Measurements from ENCODE around the gene ALDH1A3. TPM values are rescaled to one million over a fixed set of nuclear protein-coding genes. Genes with fewer than 3 reads are reported as not detected.
A peak's percentile ranks its signal among the peaks of the same experiment; 100 is the strongest.

Gene ALDH1A3
- total and polyA plus RNA-seq, 2 donors (not counting 1 experiment from before 2014, with no cell fraction given) = 4.2 to 32.5 TPM

GRCh38 chr15:100944986-100945385 is 65.4 kb downstream of the ALDH1A3 start:
- Histone ChIP-seq H3K4me2 (ENCODE audit: extremely low read depth, insufficient read depth, low read length) (peak overlapping the region; percentile 28), H2AFZ (ENCODE audit: low read length) (no peak overlapping the region), H3K27me3 (ENCODE audit: control insufficient read depth, insufficient read depth, low read length) (no peaks in the 10 kb centered on the region), H3K36me3 (ENCODE audit: control insufficient read depth, insufficient read depth, low read length) (no peaks in the 10 kb centered on the region), H3K4me3 (replicated peaks in 1 of 4; ENCODE audit: control extremely low read depth in 1 of 4, insufficient read depth in 1 of 4, low read depth in 3 of 4, low read length in 4 of 4) (no peak overlapping the region), H3K4me1 (ENCODE audit: control insufficient read depth, extremely low read depth, insufficient read depth, low read length) (peaks cover 2% of the 10 kb centered on the region), H3K9ac (ENCODE audit: insufficient read depth, low read length) (no peak overlapping the region), H3K79me2 (ENCODE audit: control insufficient read depth, insufficient read depth, low read length) (no peaks in the 10 kb centered on the region), H3K27ac (ENCODE audit: insufficient read depth, low read length) (no peak overlapping the region), H3K9me3 (ENCODE audit: control insufficient read depth, insufficient read depth, low read depth, low read length) (no peaks in the 10 kb centered on the region), H4K20me1 (ENCODE audit: control insufficient read depth, extremely low read depth, insufficient read depth, low read length) (no peaks in the 10 kb centered on the region)
- peak in 1 of 2 donors; percentile 12 for DNase-seq (ENCODE audit: low read depth in 2 of 2)
- TF ChIP-seq EZH2 (IDR thresholded peaks at IDR 0.05; ENCODE audit: low read length, missing control alignments) = no peak
- TF ChIP-seq CTCF (conservative IDR thresholded peaks at IDR 0.05 in 1 of 2, IDR thresholded peaks at IDR 0.05 in 1 of 2; ENCODE audit: low read depth in 1 of 2, low read length in 2 of 2) = no peak

DNA sequence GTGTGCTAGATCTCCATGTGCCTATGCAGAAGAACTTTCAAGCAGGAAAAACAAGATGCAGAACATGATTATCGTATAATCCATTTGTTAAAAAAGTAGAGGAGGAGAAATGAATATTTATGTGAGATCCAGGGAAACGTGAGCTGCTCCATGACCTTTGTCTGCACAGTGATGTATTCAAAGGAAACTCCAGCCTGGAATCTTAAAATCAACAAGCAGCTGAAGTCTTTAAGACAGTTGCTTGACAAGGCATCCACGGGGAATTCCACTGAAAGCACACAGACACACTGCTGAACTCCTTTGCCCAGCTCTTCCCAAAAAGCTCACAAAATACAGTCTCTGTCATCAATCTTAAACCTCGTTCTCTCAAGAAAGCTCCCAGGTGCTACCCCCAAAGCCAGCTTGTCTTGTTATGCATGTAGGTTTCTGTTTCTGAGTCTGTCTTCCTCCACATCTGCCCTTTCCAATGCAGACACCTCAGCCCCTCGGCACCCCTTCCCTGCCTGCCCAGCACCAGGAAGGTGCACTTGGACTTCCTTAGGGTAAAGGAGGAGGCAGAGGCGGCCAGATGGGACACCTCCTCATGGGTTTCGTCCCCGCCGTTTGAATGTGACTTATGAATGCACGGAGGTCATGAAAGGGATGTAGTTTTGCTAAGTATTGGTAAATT is 68.3 kb downstream of the ALDH1A3 start:
- no peaks in the 10 kb centered on the region for H3K9me3 ChIP-seq (ENCODE audit: control insufficient read depth, insufficient read depth, low read depth, low read length)
- H3K36me3 ChIP-seq (ENCODE audit: control insufficient read depth, insufficient read depth, low read length) = no peaks in the 10 kb centered on the region
- no peak for DNase-seq (ENCODE audit: low read depth in 2 of 2)
- no peak overlapping the region for H3K9ac ChIP-seq (ENCODE audit: insufficient read depth, low read length)
- H3K27ac ChIP-seq (ENCODE audit: insufficient read depth, low read length) = no peak overlapping the region
- no peaks in the 10 kb centered on the region for H3K27me3 ChIP-seq (ENCODE audit: control insufficient read depth, insufficient read depth, low read length)
- H2AFZ ChIP-seq (ENCODE audit: low read length) = no peak overlapping the region
- TF ChIP-seq CTCF (conservative IDR thresholded peaks at IDR 0.05 in 1 of 2, IDR thresholded peaks at IDR 0.05 in 1 of 2; ENCODE audit: low read depth in 1 of 2, low read length in 2 of 2) (no peak), EZH2 (IDR thresholded peaks at IDR 0.05; ENCODE audit: low read length, missing control alignments) (no peak)
- H3K4me1 ChIP-seq (ENCODE audit: control insufficient read depth, extremely low read depth, insufficient read depth, low read length) = peaks cover under 1% of the 10 kb centered on the region
- H3K79me2 ChIP-seq (ENCODE audit: control insufficient read depth, insufficient read depth, low read length) = no peaks in the 10 kb centered on the region
- no peak overlapping the region for H3K4me2 ChIP-seq (ENCODE audit: extremely low read depth, insufficient read depth, low read length)
- no peak overlapping the region for H3K4me3 ChIP-seq (replicated peaks in 1 of 4; ENCODE audit: control extremely low read depth in 1 of 4, insufficient read depth in 1 of 4, low read depth in 3 of 4, low read length in 4 of 4)
- H4K20me1 ChIP-seq (ENCODE audit: control insufficient read depth, extremely low read depth, insufficient read depth, low read length) = no peaks in the 10 kb centered on the region

- no peaks in the 10 kb centered on the region for H3K4me1 ChIP-seq (ENCODE audit: control insufficient read depth, extremely low read depth, insufficient read depth, low read length)
- H3K36me3 ChIP-seq (ENCODE audit: control insufficient read depth, insufficient read depth, low read length) = no peaks in the 10 kb centered on the region
- H2AFZ ChIP-seq (ENCODE audit: low read length) = no peak overlapping the region
- H3K4me2 ChIP-seq (ENCODE audit: extremely low read depth, insufficient read depth, low read length) = no peak overlapping the region
- H3K79me2 ChIP-seq (ENCODE audit: control insufficient read depth, insufficient read depth, low read length) = no peaks in the 10 kb centered on the region
- no peak overlapping the region for H3K27ac ChIP-seq (ENCODE audit: insufficient read depth, low read length)
- DNase-seq (ENCODE audit: low read depth in 2 of 2) = no peak
- H3K27me3 ChIP-seq (ENCODE audit: control insufficient read depth, insufficient read depth, low read length) = no peaks in the 10 kb centered on the region
- no peaks in the 10 kb centered on the region for H4K20me1 ChIP-seq (ENCODE audit: control insufficient read depth, extremely low read depth, insufficient read depth, low read length)
- H3K4me3 ChIP-seq (replicated peaks in 1 of 4; ENCODE audit: control extremely low read depth in 1 of 4, insufficient read depth in 1 of 4, low read depth in 3 of 4, low read length in 4 of 4) = no peak overlapping the region
- H3K9ac ChIP-seq (ENCODE audit: insufficient read depth, low read length) = no peak overlapping the region
- H3K9me3 ChIP-seq (ENCODE audit: control insufficient read depth, insufficient read depth, low read depth, low read length) = no peaks in the 10 kb centered on the region
- TF ChIP-seq CTCF (conservative IDR thresholded peaks at IDR 0.05 in 1 of 2, IDR thresholded peaks at IDR 0.05 in 1 of 2; ENCODE audit: low read depth in 1 of 2, low read length in 2 of 2) (no peak), EZH2 (IDR thresholded peaks at IDR 0.05; ENCODE audit: low read length, missing control alignments) (no peak)
These were observed 68.8 kb downstream of the ALDH1A3 start for GRCh38 chr15:100948430-100948762.
